H1 (cell line): ENCODE results near the gene CEND1. TPM values are rescaled to one million over a fixed set of nuclear protein-coding genes. Genes with fewer than 3 reads are reported as not detected.

Experiments
- CREB1 ChIP-seq: IDR thresholded peaks from 2 replicates; pipeline ENCODE4 v1.6.1; 2012; ENCODE audit warnings: inconsistent platforms
- EGR1 ChIP-seq: IDR thresholded peaks from 2 replicates; pipeline ENCODE4 v1.6.1; 2011; ENCODE audit warnings: low read depth, low read length, borderline replicate concordance
- FOSL1 ChIP-seq: IDR thresholded peaks from 2 replicates; pipeline ENCODE4 v1.6.1; 2011; ENCODE audit warnings: mild to moderate bottlenecking, low read depth, low read length, moderate library complexity; ENCODE audit not compliant: insufficient read depth
- JUN ChIP-seq: IDR thresholded peaks from 2 replicates; pipeline ENCODE4 v1.6.1; 2011; ENCODE audit warnings: low read depth, mild to moderate bottlenecking, improper control_type of control experiment, low read length
- KDM1A ChIP-seq: fragments of 200-600, 300-600 bp; sonication (generic); IDR thresholded peaks from 2 replicates; pipeline ENCODE4 v1.7.1; 2016; ENCODE audit warnings: mild to moderate bottlenecking, low read length, borderline replicate concordance
- SAP30 ChIP-seq: fragments of 300-600 bp; sonication (generic); IDR thresholded peaks from 2 replicates; pipeline ENCODE4 v1.7.1; 2012; ENCODE audit warnings: low read length, moderate library complexity, mild to moderate bottlenecking, inconsistent platforms; ENCODE audit not compliant: insufficient read depth, insufficient replicate concordance
- SP4 ChIP-seq: IDR thresholded peaks from 2 replicates; pipeline ENCODE4 v1.6.1; 2012; ENCODE audit warnings: low read length, inconsistent platforms
- TBP ChIP-seq: IDR thresholded peaks from 2 replicates; pipeline ENCODE4 v1.6.1; 2011; ENCODE audit warnings: low read depth, low read length, improper control_type of control experiment
- TEAD4 ChIP-seq: IDR thresholded peaks from 2 replicates; pipeline ENCODE4 v1.6.1; 2012; ENCODE audit warnings: low read depth, low read length, inconsistent platforms, mixed read lengths
- polyA plus RNA-seq, 7 experiments: library from polyadenylated mRNA; depleted of rRNA in 3 of 7; stranded (reverse) in 5 of 7; unstranded in 2 of 7; fragments of >200 nt in 5 of 7; fragments of 200-250 nt in 2 of 7; gene quantifications; 1 replicate in 5 of 7; 2 replicates in 1 of 7; 4 replicates in 1 of 7; pipeline versions ENCODE4 v1.2.1 to v1.2.3, GENCODE V29; 2011 to 2013; ENCODE audit warnings: missing spikeins in 2 of 7, mixed read lengths in 2 of 7
- total RNA-seq: library from RNA; stranded (reverse); fragmentation: NEBNext Ultra II Directional; extraction: Animal tissue kit (Norgen Biotek cat#: 25700); gene quantifications from 2 replicates; pipeline ENCODE4 v1.2.1, GENCODE V29; 2021
- TF ChIP-seq, protein P1 (sequence below): fragments of 300-600 bp; sonication (generic); IDR thresholded peaks from 2 replicates; pipeline ENCODE4 v1.7.1; 2012; ENCODE audit warnings: low read length, moderate library complexity, mild to moderate bottlenecking, inconsistent platforms; ENCODE audit not compliant: insufficient replicate concordance

The CEND1 gene
- total and polyA plus RNA-seq, 2 of the 8 experiments (the other 6 are each of a cell fraction or from before 2014, with no cell fraction given) = 0.82 to 5.0 TPM

DNA sequence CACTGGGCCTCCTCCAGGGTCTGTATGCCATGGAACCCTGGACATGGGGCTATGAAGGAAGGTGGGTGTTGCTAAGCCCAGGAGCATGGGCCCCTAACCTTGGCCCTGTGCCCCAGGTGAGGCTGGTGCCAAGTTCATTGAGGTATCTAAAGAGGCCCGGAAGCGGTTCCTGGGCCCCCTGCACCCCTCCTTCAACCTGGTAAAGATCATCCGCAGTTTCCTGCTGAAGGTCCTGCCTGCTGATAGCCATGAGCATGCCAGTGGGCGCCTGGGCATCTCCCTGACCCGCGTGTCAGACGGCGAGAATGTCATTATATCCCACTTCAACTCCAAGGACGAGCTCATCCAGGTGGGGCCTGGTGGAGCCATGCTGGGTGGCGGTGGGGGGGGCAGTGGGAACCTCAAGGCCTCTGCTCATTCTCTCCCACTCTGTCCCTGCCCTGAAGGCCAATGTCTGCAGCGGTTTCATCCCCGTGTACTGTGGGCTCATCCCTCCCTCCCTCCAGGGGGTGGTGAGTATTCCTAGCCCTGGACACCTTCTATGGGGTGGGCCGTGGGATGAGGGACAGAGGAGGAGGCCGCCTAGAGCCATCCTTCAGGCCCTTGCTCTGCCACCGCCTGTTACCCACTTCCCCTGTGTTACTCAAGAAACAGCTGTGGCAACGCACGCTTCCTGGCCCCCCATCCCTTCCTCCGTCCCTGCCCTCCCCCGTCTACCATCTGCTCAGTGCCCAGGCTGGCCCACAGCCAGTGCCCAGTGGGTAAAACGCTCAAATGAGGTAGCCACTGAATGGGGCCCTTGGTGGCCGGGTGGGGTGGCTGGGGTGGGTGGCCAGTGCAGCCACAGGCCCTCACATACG lies 31.9 kb upstream of the CEND1 start (continued):
- TF ChIP-seq, protein P1, sequence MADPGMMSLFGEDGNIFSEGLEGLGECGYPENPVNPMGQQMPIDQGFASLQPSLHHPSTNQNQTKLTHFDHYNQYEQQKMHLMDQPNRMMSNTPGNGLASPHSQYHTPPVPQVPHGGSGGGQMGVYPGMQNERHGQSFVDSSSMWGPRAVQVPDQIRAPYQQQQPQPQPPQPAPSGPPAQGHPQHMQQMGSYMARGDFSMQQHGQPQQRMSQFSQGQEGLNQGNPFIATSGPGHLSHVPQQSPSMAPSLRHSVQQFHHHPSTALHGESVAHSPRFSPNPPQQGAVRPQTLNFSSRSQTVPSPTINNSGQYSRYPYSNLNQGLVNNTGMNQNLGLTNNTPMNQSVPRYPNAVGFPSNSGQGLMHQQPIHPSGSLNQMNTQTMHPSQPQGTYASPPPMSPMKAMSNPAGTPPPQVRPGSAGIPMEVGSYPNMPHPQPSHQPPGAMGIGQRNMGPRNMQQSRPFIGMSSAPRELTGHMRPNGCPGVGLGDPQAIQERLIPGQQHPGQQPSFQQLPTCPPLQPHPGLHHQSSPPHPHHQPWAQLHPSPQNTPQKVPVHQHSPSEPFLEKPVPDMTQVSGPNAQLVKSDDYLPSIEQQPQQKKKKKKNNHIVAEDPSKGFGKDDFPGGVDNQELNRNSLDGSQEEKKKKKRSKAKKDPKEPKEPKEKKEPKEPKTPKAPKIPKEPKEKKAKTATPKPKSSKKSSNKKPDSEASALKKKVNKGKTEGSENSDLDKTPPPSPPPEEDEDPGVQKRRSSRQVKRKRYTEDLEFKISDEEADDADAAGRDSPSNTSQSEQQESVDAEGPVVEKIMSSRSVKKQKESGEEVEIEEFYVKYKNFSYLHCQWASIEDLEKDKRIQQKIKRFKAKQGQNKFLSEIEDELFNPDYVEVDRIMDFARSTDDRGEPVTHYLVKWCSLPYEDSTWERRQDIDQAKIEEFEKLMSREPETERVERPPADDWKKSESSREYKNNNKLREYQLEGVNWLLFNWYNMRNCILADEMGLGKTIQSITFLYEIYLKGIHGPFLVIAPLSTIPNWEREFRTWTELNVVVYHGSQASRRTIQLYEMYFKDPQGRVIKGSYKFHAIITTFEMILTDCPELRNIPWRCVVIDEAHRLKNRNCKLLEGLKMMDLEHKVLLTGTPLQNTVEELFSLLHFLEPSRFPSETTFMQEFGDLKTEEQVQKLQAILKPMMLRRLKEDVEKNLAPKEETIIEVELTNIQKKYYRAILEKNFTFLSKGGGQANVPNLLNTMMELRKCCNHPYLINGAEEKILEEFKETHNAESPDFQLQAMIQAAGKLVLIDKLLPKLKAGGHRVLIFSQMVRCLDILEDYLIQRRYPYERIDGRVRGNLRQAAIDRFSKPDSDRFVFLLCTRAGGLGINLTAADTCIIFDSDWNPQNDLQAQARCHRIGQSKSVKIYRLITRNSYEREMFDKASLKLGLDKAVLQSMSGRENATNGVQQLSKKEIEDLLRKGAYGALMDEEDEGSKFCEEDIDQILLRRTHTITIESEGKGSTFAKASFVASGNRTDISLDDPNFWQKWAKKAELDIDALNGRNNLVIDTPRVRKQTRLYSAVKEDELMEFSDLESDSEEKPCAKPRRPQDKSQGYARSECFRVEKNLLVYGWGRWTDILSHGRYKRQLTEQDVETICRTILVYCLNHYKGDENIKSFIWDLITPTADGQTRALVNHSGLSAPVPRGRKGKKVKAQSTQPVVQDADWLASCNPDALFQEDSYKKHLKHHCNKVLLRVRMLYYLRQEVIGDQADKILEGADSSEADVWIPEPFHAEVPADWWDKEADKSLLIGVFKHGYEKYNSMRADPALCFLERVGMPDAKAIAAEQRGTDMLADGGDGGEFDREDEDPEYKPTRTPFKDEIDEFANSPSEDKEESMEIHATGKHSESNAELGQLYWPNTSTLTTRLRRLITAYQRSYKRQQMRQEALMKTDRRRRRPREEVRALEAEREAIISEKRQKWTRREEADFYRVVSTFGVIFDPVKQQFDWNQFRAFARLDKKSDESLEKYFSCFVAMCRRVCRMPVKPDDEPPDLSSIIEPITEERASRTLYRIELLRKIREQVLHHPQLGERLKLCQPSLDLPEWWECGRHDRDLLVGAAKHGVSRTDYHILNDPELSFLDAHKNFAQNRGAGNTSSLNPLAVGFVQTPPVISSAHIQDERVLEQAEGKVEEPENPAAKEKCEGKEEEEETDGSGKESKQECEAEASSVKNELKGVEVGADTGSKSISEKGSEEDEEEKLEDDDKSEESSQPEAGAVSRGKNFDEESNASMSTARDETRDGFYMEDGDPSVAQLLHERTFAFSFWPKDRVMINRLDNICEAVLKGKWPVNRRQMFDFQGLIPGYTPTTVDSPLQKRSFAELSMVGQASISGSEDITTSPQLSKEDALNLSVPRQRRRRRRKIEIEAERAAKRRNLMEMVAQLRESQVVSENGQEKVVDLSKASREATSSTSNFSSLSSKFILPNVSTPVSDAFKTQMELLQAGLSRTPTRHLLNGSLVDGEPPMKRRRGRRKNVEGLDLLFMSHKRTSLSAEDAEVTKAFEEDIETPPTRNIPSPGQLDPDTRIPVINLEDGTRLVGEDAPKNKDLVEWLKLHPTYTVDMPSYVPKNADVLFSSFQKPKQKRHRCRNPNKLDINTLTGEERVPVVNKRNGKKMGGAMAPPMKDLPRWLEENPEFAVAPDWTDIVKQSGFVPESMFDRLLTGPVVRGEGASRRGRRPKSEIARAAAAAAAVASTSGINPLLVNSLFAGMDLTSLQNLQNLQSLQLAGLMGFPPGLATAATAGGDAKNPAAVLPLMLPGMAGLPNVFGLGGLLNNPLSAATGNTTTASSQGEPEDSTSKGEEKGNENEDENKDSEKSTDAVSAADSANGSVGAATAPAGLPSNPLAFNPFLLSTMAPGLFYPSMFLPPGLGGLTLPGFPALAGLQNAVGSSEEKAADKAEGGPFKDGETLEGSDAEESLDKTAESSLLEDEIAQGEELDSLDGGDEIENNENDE = no peak
- TF ChIP-seq TBP (no peak), CREB1 (no peak), EGR1 (no peak), TEAD4 (no peak), KDM1A (no peak), JUN (no peak), SAP30 (no peak), FOSL1 (no peak), SP4 (no peak)
